WI38 (cell line): ENCODE results near the gene CCDC188.

Experiments used
- H3K4me3 ChIP-seq: 2 replicates; pipeline ENCODE4 v1.5.1; 2011; ENCODE audit warnings: low read depth, mild to moderate bottlenecking, control low read depth, low read length
- TF ChIP-seq, protein P1 (sequence below): IDR thresholded peaks from 2 replicates; pipeline ENCODE4 v1.5.1; 2012; ENCODE audit warnings: low read depth, mild to moderate bottlenecking, control low read depth, low read length

Gene CCDC188

DNA sequence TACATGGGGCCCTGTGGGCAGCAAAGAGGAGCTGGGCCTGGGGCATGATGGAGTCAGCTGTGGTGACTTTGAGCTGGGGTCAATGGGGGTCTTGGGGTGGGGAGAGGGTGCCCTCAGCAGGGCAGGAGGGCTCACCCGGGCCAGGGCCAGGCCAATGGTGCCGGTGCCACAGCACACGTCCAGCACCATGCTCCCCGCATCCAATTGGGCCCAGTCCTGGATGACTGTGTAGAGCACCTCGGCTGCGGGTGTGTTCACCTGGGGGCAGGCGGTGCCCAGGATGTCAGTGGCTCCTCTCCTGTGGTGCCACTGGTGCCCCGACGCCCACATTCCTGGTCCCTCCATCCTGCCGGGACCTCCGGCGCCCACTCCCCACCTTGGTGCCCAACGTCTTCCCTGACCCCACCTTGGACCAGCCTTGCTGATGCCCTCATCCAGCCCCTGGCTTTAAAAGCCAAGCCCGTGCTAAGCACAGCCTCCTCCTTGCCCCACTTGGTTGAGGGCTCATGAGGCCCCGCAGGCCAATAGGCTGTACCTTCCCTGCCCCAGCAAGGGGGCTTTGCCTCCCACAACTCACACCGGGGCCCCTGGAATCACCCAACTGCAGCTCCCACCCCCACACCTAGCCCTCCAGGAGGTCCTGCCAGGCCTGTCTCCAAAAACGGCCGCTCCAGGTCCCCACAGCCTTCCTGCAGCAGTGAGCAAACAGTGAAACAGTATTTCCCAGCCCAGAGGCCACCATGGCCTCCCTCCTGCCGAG lies 37.1 kb downstream of the CCDC188 start:
- TF ChIP-seq, protein P1, sequence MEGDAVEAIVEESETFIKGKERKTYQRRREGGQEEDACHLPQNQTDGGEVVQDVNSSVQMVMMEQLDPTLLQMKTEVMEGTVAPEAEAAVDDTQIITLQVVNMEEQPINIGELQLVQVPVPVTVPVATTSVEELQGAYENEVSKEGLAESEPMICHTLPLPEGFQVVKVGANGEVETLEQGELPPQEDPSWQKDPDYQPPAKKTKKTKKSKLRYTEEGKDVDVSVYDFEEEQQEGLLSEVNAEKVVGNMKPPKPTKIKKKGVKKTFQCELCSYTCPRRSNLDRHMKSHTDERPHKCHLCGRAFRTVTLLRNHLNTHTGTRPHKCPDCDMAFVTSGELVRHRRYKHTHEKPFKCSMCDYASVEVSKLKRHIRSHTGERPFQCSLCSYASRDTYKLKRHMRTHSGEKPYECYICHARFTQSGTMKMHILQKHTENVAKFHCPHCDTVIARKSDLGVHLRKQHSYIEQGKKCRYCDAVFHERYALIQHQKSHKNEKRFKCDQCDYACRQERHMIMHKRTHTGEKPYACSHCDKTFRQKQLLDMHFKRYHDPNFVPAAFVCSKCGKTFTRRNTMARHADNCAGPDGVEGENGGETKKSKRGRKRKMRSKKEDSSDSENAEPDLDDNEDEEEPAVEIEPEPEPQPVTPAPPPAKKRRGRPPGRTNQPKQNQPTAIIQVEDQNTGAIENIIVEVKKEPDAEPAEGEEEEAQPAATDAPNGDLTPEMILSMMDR = no peak

DNA sequence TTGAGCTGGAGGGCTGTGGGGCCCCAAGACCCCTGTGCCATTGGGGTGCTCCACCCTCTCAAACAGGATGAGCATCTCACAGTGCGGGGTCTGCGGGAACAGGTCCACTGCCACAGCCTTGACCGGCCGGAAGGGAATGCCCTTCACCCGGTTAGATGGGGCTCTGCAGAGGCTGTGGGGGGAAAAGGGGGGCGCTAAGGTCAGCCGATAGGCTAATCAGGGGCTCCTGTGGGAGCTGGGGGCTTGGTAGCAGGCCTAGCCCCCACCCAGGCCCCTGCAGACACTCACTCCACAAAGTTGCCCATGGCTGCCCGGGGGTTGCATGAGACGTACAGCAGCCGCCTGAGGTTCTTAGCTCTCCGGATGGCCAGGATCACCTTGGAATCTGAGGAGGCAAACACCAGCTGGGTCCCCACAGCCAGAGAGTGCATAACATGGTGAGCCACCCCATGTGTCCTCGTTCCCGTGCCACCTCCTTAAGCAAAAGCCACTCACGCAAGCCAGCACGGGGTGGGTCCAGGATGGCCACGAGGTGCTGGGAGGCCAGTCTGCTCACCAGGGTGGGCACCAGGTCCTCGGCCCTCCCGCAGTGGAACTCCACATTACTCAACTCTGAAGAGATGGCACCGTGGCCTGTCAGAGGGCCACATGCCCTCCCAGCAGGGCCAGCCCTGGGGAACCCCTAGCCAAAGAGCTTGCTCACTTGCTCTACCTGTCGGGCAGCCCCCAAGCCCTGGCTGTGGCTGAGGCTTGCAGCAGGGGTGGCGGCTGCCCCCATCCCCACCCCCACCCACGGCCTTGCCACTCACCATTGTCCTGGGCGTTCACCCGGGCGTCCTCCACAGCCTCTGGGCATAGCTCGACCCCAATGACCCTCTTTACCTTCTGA lies 38.0 kb downstream of the CCDC188 start:
- H3K4me3 ChIP-seq = no peak overlapping the region
- TF ChIP-seq, protein P1 = no peak

More for the DNA sequence above, 37.1 kb downstream of the CCDC188 start:
- no peak overlapping the region for H3K4me3 ChIP-seq

DNA sequence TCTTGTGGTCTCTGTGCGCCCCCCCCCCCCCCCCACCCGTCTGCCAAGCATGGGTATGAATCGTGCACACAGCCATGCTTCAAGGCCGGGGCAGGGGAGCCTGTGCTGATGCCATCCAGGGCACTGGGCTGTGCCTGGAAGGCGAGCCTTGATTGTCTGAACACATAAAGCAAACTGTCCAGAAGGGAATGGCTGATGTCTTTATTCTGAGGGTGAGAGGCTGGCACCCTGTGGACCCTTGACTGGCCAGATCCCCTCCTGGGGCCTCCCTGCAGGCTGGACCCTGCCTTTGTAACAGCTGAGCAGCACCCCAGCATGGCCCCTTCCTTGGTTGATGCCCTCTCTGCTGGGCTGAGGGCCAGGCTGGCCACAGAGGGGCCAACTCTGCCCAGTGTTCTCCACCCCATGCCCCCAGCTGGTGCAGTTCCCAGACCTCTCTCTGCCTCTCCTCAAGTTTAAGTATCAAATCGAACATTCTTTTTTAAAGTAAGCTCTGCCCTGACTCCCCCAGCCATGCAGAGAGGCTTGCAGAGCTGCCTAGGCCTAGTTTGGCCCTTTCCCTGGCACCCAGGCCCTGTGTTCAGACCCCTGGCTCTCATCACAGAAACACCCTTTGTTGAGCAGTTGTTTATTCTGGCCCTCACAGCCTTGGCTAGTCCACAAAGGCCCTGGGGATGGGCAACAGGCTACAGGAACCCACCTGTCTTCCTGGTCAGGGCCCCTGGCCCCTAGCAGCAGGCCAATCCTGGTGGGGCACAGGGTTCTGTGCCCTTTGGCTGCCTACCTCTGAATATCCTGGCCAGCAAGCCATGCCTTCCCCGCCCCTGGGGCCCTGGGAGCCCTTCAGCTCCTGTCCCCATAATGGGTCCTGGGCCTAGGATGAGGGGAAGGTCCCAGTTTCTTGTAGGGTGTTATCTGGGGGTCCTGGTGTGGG lies 38.9 kb downstream of the CCDC188 start:
- H3K4me3 ChIP-seq = no peak overlapping the region
- TF ChIP-seq, protein P1 = no peak

DNA sequence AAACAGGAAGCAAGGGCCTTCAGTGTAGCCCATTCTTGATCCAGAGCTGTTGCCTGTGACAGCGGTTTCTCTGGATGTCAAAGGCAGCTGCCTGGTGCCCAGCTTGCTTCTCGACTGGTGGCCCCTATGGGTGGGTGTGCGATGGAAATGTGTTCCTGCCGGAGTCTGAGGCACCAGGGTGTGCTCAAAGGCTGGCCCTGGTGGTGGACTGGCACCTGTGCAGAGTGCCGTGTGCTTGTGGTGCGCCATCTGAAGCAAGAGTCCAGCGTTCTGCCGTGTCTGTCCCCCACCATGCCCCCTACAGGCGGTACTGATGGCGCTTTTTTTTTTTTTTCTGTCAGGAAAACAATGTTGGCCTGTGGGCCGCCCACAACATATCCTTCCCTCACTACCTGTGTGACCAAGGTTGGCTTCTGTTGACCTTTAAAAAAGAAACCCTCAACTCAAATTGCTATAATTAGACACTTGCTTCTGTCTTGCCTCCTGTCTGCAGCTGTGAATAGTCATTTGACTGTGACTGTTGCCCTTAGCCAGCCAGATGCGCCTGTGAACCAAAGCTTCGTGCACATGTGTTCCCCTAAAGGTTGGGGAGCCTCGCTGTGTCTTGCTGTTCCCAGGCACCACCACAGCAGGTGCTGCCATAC lies 39.7 kb downstream of the CCDC188 start:
- TF ChIP-seq, protein P1 = peak; percentile 31; the same call in 1 of the 2 replicates
- no peak overlapping the region for H3K4me3 ChIP-seq

DNA sequence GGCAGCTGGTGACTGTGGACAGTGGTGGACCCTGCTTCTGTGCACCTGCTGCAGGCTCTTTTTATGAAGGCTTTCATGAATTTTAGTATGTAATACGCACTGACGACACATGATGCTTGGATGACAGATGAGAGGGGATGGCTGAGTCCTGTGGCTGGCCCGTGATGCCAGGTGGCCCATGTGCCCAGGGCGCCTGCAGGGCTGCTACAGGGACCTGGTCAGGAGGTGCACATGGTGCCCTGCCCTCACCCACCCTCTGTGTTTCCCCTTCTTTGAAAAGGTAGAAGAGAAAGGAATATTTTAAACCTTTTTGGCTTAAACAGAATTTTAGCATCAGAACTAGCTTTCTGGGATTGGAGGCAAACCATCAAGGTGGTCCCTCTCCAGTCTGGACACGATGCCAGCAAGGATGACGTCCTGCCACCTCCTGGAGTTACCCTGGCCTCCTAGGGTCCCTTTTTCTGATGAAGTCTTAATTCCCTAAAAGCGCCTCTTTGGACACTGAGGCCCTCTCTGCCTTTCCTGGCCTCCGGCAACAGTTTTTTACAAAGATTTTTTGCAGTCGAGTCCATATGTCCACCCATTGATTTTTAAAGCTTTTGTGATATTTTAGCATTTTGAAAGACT lies 40.4 kb downstream of the CCDC188 start:
- TF ChIP-seq, protein P1 = no peak
- H3K4me3 ChIP-seq = no peak overlapping the region
